Karpas-422 (cell line): ENCODE data around the gene MTNR1B. TPM values are rescaled to one million over a fixed set of nuclear protein-coding genes. Genes with fewer than 3 reads are reported as not detected.

Experiments used
- DNase-seq: peaks from one replicate; pipeline ENCODE4 v3.0.0-alpha.2; 2015
- H2AFZ ChIP-seq: fragments of 200-600 bp; sonication (generic); 2 replicates; pipeline ENCODE4 v1.6.1; 2014; ENCODE audit warnings: antibody characterized with exemption, low read length, mixed read lengths
- H3K27ac ChIP-seq: fragments of 200-600 bp; sonication (generic); 2 replicates; pipeline ENCODE4 v1.5.1; 2014; ENCODE audit warnings: mild to moderate bottlenecking, low read length, moderate library complexity
- H3K27me3 ChIP-seq: fragments of 200-600 bp; sonication (generic); 2 replicates; pipeline ENCODE4 v1.6.1; 2014; ENCODE audit warnings: low read length, mixed read lengths
- H3K36me3 ChIP-seq: fragments of 200-600 bp; sonication (generic); 2 replicates; pipeline ENCODE4 v1.6.1; 2014; ENCODE audit warnings: low read length, mixed read lengths; ENCODE audit not compliant: insufficient read depth
- H3K4me1 ChIP-seq: fragments of 200-600 bp; sonication (generic); 2 replicates; pipeline ENCODE4 v1.6.1; 2014; ENCODE audit warnings: mild to moderate bottlenecking, low read length, mixed read lengths
- H3K4me2 ChIP-seq: fragments of 200-600 bp; sonication (generic); 2 replicates; pipeline ENCODE4 v1.6.1; 2014; ENCODE audit warnings: low read length, low read depth, mild to moderate bottlenecking; ENCODE audit not compliant: poor library complexity, severe bottlenecking
- H3K4me3 ChIP-seq: fragments of 200-600 bp; sonication (generic); 2 replicates; pipeline ENCODE4 v1.5.1; 2014; ENCODE audit warnings: mild to moderate bottlenecking, antibody characterized with exemption, low read length, mixed read lengths
- H3K79me2 ChIP-seq: fragments of 200-600 bp; sonication (generic); 2 replicates; pipeline ENCODE4 v1.6.1; 2014; ENCODE audit warnings: mild to moderate bottlenecking, low read length, mixed read lengths
- H3K9ac ChIP-seq: fragments of 200-600 bp; sonication (generic); 2 replicates; pipeline ENCODE4 v1.6.0; 2014; ENCODE audit warnings: low read length
- H3K9me2 ChIP-seq: fragments of 200-600 bp; sonication (generic), shearing (Covaris generic); replicated peaks from 2 replicates; pipeline ENCODE4 v1.6.0; 2014; ENCODE audit warnings: mild to moderate bottlenecking, low read length, moderate library complexity; ENCODE audit not compliant: insufficient read depth
- H3K9me3 ChIP-seq: fragments of 300-700, 200-600 bp; sonication (generic); 2 replicates; pipeline ENCODE4 v1.6.1; 2014; ENCODE audit warnings: low read length, mixed read lengths
- H4K20me1 ChIP-seq: fragments of 200-600 bp; sonication (generic); 2 replicates; pipeline ENCODE4 v1.6.1; 2014; ENCODE audit warnings: mild to moderate bottlenecking, antibody characterized with exemption, low read length, low read depth; ENCODE audit not compliant: insufficient read depth
- total RNA-seq: library from RNA; depleted of rRNA; stranded (reverse); fragments of >200 nt; shearing (Covaris generic); gene quantifications from 2 replicates; pipeline ENCODE4 v1.2.3, GENCODE V29; 2014; ENCODE audit warnings: low replicate concordance

MTNR1B gene
- total RNA-seq, 1 experiment from 2014 or later = 0.60 TPM

DNA sequence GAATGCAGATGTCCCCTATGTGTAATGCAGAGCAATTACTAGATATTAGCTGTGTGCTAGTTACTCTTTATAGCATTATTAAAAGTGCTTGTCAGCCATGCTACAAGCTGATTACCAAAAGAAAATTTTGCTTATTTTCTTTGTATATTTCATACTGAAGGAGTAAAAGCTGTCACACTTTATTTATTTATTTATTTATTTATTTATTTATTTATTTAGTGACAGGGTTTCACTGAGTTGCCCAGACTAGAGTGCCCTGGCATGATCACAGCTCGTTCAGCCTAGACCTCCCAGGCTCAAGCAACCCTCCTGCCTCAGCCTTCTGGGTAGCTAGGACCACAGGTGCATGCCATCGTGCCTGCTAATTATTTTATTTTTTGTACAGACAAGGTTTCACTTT lies 4.3 kb upstream of the MTNR1B start:
- DNase-seq = no peak
- Histone ChIP-seq H3K27ac (no peak overlapping the region), H3K9ac (no peak overlapping the region)

DNA sequence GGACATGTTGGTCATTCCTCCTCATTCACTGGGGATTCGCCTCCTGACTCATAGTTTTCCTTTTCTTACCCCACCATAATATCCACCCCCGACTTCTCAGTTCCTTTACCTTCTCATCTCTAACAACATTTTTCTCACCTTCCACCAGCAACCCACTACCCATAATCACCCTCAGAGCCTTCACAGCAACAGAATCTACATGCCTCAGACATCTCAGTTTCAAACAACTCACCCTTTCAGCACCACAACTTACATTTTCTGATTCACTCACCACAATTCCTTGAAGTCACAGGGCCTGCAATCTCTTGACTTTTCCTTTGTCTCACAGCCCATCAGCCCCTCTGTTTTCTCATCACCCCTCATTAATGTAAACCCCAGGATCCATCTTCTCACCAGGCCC lies 2.3 kb upstream of the MTNR1B start:
- Histone ChIP-seq H4K20me1 (no peaks in the 10 kb centered on the region), H2AFZ (no peak overlapping the region), H3K27ac (no peak overlapping the region), H3K79me2 (no peaks in the 10 kb centered on the region), H3K9ac (no peak overlapping the region), H3K36me3 (no peaks in the 10 kb centered on the region), H3K4me1 (peaks cover 4% of the 10 kb centered on the region), H3K27me3 (no peaks in the 10 kb centered on the region), H3K4me2 (no peak overlapping the region), H3K4me3 (no peak overlapping the region), H3K9me2 (no peaks in the 10 kb centered on the region), H3K9me3 (no peaks in the 10 kb centered on the region)
- no peak for DNase-seq

More for the DNA sequence above, 4.3 kb upstream of the MTNR1B start:
- H3K36me3 ChIP-seq = no peaks in the 10 kb centered on the region
- H3K79me2 ChIP-seq = no peaks in the 10 kb centered on the region
- no peak overlapping the region for H3K4me2 ChIP-seq
- H3K9me3 ChIP-seq = no peaks in the 10 kb centered on the region
- H3K4me1 ChIP-seq = peaks cover 4% of the 10 kb centered on the region
- no peaks in the 10 kb centered on the region for H4K20me1 ChIP-seq
- no peaks in the 10 kb centered on the region for H3K9me2 ChIP-seq
- no peak overlapping the region for H2AFZ ChIP-seq
- H3K4me3 ChIP-seq = no peak overlapping the region
- H3K27me3 ChIP-seq = no peaks in the 10 kb centered on the region

DNA sequence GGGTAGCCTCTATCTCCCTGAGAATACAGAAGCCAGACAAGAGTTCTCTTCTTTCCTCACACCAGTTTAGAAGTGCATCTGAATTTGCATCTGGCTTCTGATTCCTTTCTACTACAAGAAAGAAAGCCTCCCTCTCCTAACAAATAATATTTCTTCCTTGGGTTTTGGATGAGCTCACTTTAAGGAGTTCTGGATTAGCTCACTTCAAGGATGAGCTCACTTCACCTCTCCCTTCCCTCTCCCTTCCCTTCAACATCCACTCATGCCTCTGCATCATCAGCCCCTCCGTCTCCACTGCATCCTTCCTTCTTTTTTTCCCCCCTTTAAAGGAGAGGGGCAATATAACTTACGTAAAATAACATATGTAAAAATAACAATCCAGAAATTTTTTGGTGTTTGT lies 1.6 kb upstream of the MTNR1B start:
- no peak overlapping the region for H3K4me3 ChIP-seq
- no peak overlapping the region for H3K4me2 ChIP-seq
- H3K27me3 ChIP-seq = no peaks in the 10 kb centered on the region
- no peak for DNase-seq
- H3K4me1 ChIP-seq = no peaks in the 10 kb centered on the region
- H3K79me2 ChIP-seq = no peaks in the 10 kb centered on the region
- H3K36me3 ChIP-seq = no peaks in the 10 kb centered on the region
- H3K9me3 ChIP-seq = no peaks in the 10 kb centered on the region
- no peak overlapping the region for H3K9ac ChIP-seq
- no peak overlapping the region for H3K27ac ChIP-seq
- no peaks in the 10 kb centered on the region for H4K20me1 ChIP-seq
- H3K9me2 ChIP-seq = no peaks in the 10 kb centered on the region
- H2AFZ ChIP-seq = no peak overlapping the region

DNA sequence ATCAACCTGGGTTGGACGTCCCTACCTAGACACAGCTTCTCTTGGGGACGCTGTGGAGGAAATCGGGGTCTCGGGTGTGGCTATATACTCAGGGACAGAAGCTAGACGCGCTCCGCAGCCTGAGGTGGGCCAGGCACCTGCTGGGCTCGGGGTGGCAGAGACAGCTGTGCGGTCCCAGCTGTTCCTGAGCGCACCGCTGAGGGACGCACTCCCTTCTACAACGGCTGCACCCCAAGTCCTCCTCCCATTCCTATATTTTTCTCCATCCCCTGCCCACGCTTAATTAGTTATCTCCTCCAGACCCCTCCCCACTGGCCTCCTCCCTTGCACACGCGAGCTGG lies 188 bp upstream of the MTNR1B start:
- Histone ChIP-seq H3K27me3 (no peaks in the 10 kb centered on the region), H2AFZ (no peak overlapping the region), H3K4me3 (no peak overlapping the region), H3K36me3 (no peaks in the 10 kb centered on the region), H3K27ac (no peak overlapping the region), H4K20me1 (no peaks in the 10 kb centered on the region), H3K9ac (no peak overlapping the region), H3K9me3 (no peaks in the 10 kb centered on the region), H3K4me2 (no peak overlapping the region), H3K9me2 (no peaks in the 10 kb centered on the region), H3K4me1 (no peaks in the 10 kb centered on the region), H3K79me2 (no peaks in the 10 kb centered on the region)
- DNase-seq = no peak

DNA sequence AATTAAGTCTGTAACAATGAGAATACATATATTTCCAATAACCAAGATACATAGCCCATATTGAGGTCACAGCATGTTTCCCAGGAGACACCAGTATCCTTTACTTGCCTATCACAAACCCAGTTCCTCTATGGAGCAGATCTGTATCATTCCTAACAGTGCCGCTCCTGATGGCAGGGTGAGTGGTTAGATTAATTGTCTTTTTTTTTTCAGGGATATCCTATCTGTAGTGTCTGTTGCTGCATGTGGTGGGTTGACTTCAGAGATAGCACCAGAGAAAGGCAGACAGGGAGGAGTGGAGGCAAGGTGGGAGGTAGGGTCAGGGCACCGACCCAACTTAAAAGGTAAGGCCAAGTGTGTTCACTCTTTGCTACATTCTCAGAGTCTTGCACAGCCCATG lies 2.8 kb downstream of the MTNR1B start:
- no peaks in the 10 kb centered on the region for H3K27me3 ChIP-seq
- no peak overlapping the region for H3K9ac ChIP-seq
- no peak overlapping the region for H3K4me3 ChIP-seq
- no peaks in the 10 kb centered on the region for H3K79me2 ChIP-seq
- H4K20me1 ChIP-seq = no peaks in the 10 kb centered on the region
- no peak overlapping the region for H3K27ac ChIP-seq
- no peak overlapping the region for H3K4me2 ChIP-seq
- no peaks in the 10 kb centered on the region for H3K4me1 ChIP-seq
- no peaks in the 10 kb centered on the region for H3K9me3 ChIP-seq
- no peak overlapping the region for H2AFZ ChIP-seq
- H3K9me2 ChIP-seq = no peaks in the 10 kb centered on the region
- DNase-seq = no peak
- no peaks in the 10 kb centered on the region for H3K36me3 ChIP-seq

DNA sequence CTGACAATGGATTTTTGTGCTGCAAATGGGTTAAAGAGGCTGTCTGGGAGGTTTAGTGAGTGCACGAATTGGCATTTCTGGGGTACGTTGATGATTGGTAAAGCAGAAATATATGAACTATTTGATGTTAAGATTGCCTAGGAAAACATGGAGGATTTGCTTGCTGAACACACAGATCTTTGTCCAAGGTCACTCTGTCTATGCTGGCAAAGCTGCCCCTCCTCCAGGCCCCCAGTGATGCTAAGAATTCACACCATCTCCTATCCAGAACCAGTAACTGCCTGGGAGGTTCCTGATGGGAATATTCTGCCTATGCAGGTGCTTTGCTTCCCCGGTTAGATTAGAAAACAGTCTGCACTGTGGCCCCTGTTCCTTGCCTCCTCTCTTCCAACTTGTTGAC lies 5.8 kb downstream of the MTNR1B start:
- no peak overlapping the region for H3K27ac ChIP-seq
- H4K20me1 ChIP-seq = no peaks in the 10 kb centered on the region
- H3K4me2 ChIP-seq = no peak overlapping the region

DNA sequence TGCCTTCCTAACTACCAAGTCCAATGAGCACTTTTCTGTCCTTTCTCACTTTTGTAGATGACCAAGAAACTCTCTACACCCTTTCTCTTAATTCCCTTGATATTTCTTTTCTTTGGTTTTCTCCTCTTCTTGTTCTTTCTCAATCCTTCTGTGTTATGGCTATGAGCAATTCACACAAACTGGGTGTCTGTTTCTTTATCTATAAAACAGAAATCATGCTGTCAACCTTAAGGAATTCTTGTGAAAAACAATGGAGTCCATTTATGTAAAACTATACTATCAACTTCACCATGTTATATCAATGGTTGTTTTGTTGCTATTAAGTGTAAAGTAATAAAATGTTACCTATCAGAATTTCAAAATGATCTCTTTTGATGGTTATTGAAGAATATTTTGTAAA lies 7.2 kb downstream of the MTNR1B start:
- no peaks in the 10 kb centered on the region for H4K20me1 ChIP-seq
- no peaks in the 10 kb centered on the region for H3K79me2 ChIP-seq
- no peaks in the 10 kb centered on the region for H3K9me2 ChIP-seq
- H3K27me3 ChIP-seq = no peaks in the 10 kb centered on the region
- H3K4me2 ChIP-seq = no peak overlapping the region
- H3K9me3 ChIP-seq = no peaks in the 10 kb centered on the region
- H3K9ac ChIP-seq = no peak overlapping the region
- no peak overlapping the region for H3K4me3 ChIP-seq
- H3K4me1 ChIP-seq = no peaks in the 10 kb centered on the region
- H3K27ac ChIP-seq = no peak overlapping the region
- no peaks in the 10 kb centered on the region for H3K36me3 ChIP-seq
- DNase-seq = no peak
- no peak overlapping the region for H2AFZ ChIP-seq

More for the DNA sequence above, 5.8 kb downstream of the MTNR1B start:
- H3K79me2 ChIP-seq = no peaks in the 10 kb centered on the region
- H3K9ac ChIP-seq = no peak overlapping the region
- H3K9me3 ChIP-seq = no peaks in the 10 kb centered on the region
- no peaks in the 10 kb centered on the region for H3K36me3 ChIP-seq
- H3K4me3 ChIP-seq = no peak overlapping the region
- H3K9me2 ChIP-seq = no peaks in the 10 kb centered on the region
- no peak overlapping the region for H2AFZ ChIP-seq
- no peaks in the 10 kb centered on the region for H3K4me1 ChIP-seq
- H3K27me3 ChIP-seq = no peaks in the 10 kb centered on the region
- DNase-seq = no peak

DNA sequence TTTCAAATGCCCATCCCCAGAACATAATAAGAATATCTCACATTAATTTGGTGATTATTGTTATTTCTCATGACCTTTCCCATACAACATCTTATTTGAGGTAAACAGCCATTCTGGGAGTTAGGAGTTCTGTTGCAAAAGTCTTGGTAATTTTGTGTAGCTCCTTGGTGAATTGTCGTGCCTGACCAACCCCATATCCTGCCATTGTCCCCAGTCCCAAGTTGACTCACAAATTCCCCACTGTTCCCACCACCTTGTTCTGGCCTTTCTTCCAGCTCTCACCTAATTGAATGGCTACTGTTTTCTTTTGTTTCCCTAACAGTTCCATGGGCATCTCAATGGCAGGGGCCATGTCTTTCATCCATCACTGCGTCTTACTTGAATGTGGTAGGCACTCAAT lies 8.0 kb downstream of the MTNR1B start:
- Histone ChIP-seq H3K9me2 (no peaks in the 10 kb centered on the region), H4K20me1 (no peaks in the 10 kb centered on the region), H3K4me3 (no peak overlapping the region), H3K4me1 (no peaks in the 10 kb centered on the region), H3K9ac (no peak overlapping the region), H3K27ac (no peak overlapping the region), H3K27me3 (no peaks in the 10 kb centered on the region), H2AFZ (no peak overlapping the region), H3K79me2 (no peaks in the 10 kb centered on the region), H3K4me2 (no peak overlapping the region), H3K9me3 (no peaks in the 10 kb centered on the region), H3K36me3 (no peaks in the 10 kb centered on the region)
- no peak for DNase-seq
